ENCODE data around the gene SLC25A53.

- TF ChIP-seq CTCF (IDR thresholded peaks at IDR 0.05), result no peak
- TF ChIP-seq POLR2A (IDR thresholded peaks at IDR 0.05), result no peak
- TF ChIP-seq EP300 (IDR thresholded peaks at IDR 0.05), result no peak
These were observed 48.7 kb upstream of the SLC25A53 start for GRCh38 chrX:104205548-104205947.
